SIG-M5 (cell line): ENCODE measurements around the gene ZMIZ1.

ENCODE experiments used
- DNase-seq: peaks from one replicate; lab custom pipeline; 2025; lab: John Stamatoyannopoulos, UW

ZMIZ1 gene

DNA sequence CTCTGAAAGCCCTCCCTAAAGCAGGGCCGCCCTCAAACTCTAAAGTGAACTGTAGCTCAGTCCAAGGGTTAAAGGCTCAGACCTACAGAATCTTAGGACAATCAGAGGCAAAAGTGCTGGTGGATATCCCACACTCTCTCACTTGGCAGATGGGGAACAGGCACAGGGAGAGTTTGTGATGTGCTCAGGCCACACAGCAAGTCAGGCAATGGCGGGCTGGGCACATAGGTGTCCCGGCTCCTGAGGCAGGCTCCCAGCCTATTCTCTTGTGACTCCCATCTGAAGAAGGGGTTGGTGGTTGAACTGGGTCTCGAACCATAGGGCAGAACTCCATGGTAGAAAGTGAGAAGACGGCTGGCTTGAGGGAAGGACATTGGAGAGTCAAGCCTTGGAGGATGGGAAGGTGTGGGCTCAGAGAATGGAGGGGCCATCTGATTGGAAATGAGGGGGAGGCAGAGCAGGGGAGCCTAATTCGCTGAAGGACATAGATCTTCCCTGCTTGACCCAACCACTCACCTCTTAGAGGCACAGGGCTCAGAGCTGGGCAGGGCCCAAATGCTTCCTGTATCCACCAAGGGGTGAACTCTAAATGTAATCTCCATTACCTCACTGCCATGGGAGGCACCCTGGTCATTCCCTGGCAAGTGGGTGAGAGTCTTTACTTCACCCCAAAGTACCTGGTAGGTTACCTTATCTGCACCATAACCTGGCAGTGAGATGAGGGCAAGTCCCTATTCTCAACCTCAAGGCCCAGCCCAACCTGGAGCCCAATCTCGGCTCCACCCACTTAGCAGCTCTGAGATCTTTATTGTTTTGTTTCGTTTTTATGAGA is 4.9 kb upstream of the ZMIZ1 start:
- no peak for DNase-seq

DNA sequence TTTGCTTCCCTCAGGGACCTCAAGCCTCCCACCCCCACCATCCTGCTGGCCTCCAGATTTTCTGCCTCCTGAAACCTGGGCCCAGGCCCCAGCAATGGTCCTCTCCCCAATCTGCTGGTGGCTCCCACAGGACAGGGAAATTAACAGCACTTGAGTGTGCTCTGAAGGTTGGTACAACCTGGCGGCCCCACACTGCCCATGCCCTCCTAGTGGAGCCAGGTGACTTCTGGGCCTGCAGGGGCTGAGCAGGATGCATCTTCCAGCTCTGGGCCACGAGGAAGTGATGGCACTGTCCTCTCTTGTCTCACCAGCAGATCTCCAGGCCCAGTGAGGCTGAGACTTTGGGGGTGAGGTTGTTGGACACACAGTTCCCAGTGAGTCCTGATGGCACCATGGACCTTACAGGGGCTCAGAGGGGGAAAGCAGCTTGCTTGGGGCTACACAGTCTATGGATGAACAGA is 3.6 kb upstream of the ZMIZ1 start:
- DNase-seq, result no peak

DNA sequence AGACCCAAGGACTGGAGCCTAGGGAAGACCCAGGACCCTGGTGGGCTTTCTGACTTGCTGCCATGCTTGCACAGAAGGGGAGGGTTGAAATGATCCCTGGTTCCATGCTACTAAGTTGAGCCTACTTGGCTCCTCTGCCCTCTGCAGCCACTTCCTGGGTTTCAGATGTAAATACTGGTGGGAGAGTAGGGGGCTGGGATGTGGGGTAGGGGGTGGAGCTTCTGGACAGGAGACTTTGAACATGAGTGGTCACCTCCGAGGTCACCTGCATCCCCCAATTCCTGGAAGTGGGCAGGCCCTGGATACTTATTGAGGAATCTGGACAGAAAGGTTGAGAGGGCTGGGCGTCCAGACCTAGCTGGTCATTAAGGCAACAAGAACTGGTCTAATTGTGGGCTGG is 2.9 kb upstream of the ZMIZ1 start:
- DNase-seq, result no peak

DNA sequence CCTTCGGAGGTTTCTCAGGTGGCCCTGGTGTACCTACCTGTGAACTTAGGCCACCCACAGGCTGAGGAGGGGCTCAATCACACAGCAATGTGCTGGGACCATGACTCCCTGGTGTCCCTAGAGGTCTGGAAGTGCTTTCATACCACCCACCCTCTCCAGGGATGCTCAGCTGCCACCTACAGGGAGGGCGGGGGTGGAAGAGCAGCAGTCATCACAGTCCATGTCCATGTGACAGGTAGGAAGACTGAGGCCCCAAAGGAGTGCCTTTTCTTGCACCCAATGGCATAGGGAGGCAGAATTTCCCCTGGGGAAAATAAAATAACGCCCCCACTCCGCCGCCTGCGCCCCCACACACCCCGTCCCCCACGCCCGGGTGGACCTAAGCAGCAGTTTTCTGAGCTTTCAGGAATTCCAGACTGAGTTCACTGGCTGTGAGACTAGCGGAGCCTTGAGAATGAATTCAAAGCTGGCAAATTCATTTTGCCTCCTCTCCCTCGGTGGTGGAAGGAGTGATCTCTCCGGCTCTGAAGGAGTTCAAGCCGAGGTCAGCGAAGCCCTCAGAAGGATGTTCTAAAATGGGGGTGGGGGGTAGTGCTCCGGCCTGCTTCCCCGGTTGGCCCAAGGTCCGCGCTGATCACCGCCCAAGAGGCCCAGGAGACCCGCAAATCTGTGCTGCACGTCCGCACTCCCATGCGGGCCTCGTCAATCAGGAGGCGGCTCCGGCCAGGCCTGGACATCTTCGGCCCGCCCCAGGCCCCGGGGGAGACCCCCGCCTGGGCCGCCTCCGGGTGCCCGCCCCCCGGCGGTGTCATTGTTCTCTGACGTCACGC is 2.1 kb upstream of the ZMIZ1 start:
- no peak for DNase-seq

DNA sequence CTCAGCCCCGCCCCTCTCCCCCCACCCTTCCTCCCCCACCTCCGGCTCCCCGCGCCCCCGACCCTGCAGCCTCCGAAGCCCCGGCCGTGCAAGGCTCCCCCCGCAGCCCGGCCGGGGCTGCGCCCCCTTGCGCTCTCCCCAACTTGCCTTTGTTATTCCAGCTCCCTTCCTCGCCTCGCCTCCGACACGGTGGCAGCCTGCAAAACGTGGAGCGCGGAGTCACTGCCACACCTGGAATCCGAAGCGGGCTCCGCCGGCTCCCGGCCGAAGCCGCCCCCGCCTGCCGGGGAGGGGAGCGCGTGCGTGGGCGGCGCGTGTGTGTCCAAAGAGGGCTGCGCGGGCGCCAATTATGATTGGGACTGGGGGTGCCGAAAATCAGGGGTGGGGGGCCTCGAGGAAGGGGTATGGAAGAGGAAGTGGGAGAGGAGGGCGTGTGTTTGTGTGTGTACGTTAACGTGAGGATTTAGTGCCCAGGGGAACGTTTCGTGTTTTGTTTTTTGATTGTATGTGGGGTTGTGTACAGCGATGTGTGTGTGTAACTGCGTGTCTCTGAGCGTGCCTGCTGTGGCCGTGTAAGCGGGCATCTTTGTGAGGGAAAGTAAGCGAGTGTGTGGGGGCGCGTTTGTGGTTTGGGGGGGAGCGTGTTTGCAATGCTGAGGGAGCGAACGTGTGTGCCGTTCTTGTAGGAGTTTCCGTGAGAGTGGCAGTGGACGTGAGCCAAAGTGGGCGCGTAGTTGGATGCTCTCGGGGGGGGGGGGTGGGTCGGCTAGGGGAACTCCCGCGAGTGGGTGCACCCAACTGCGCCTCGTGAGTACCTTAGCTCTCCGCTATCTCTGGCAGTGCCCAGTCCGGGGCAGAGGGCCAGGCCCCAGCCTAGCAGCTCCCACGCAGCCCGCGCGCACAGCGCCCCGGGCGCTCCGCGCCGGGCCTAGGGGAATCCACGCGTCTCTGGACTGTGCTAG is 1.2 kb upstream of the ZMIZ1 start:
- DNase-seq, result no peak

DNA sequence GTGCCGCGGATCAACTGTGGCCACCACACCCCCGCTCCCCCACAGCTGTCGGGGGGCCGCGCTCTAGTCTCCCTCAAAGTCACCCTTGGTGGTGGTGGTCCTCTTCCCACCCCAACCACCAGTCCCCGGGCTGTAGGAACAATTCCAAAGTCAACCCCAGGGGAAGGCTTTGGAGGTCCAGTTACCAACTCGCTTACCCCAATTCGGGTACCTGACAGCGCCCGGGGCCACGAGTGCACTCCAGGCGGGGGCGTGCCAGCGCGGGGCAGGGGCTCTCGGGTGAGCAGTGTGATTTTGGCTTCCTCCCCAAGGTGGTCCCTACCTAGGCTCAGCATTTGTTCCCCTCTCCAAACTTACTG is 584 bp upstream of the ZMIZ1 start:
- no peak for DNase-seq

DNA sequence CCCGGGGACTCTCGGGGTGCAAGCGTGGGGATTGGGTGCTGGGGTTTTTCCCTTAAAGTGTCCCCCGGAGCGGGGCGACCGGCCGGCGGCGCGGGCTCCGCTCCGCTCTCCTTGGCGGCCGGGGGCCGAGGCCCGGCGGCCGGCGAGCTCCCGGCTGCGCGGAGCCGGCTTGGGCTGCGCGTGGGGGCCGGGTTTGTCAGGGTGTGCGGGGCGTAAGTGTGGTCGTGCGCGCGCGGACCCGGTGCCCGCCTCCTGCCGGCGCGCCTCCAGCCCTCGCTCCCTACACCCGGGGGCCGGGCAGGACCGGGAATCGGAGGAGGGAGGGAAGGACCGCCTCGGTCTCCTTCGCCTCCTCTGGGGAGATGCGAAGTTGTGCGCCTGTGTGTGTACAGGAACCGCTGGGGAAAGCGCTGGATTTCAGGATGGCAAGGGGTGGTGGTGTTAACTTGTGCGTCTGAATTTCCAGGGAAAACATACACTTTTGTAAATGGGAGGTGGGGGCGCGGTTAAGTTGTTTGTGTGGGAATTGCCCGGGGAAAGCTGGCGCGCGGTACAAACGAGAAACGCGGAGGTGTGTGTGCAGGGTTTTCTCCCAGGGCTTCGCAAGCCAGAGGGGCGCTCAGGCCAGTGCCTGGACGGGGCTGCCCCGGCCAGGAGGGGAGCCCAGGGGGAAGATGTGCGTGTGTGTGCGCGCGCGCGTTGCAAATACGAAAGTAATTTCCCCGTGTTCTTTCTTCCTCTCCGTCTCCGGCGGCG is 737 bp downstream of the ZMIZ1 start:
- DNase-seq, result no peak

DNA sequence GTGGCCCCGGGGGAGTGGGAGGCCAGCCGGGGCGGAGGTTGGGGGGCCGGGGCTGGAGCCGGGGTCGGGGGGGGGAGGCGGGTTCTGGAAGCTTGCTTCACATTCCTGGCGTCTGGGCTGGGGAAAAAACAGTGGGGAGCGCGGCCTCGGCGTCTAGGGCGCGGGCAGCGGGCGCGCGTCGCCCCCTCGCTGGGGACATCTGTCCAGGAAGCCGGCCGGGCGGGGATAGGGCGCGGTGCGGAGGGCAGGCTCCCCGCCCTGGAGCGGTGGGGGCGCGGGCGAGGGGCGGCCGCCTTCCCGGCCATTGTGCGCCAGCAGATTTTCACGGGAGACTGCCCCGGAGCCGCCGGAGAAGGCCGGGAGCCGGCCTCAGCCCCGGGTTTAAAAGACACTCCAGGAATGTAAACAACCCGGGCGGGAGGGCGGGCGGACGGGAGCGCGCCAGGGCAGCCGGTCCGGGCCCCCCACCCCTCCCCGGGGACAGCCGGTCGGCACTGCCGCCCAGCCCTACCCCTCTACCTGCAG is 1.4 kb downstream of the ZMIZ1 start:
- no peak for DNase-seq

DNA sequence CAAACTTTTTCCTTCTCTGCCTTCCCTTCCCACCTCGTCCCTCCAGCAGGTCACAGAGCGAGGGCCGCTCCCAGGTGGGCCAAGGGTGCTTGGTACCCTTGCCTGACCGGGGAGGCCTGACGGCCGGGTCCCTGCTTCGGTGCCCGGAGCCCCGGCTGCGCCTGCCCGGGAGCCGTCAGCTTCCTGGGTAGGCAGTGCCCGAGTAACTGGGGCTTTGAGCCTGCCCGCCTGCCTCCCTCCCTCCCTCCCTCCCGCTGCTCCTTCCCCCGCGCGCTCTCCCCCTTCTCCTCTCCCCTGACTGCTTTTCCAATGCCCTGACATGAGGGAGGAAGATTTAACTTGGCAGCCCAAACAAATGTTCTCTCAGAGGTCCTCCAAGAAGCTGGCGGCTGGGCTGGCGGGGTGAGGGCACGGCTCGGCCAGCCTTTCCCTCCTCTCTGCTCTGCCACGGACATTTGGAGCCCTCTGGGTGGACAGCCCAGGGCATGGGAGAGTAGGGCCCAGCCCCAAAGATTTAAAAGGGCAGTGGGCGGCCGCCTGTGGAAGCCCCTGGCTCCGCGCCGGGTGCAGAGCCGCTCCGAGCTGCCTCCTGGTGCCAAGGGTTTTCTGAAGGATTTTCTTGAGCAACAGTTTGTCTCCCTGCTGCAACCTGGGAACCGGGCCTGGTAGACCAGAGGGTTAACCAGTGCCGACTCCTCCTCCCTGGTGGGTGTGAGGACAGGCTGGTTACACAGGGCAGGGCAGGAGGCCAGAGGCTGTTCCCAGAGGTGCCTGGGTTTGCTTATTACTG is 2.0 kb downstream of the ZMIZ1 start:
- no peak for DNase-seq

DNA sequence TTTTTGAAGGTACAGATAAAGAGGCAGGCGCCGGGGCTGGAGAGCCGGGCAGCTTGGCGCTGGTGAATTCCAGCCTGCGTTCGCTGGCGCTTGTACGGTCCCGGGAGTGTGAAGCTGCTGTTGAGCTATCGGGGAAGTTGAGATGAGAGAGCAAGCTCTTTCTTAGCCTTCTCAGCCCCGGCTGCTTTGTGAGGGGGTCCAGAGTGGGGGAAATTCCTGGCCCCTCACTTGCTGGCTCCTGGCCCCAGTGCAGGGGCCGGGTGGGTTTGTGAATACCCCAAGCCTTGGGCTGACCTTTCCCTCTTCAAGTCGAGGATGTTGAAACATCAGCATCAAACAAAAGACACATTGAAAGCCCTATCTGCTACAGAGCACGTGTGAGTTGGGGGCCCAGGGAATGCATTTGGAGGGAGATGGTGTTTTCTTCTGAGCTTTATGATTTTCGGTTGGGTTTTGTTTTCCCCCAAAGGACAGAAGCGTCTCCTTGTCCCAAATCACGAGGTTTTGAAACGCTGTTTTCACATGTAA is 2.7 kb downstream of the ZMIZ1 start:
- DNase-seq, result no peak

DNA sequence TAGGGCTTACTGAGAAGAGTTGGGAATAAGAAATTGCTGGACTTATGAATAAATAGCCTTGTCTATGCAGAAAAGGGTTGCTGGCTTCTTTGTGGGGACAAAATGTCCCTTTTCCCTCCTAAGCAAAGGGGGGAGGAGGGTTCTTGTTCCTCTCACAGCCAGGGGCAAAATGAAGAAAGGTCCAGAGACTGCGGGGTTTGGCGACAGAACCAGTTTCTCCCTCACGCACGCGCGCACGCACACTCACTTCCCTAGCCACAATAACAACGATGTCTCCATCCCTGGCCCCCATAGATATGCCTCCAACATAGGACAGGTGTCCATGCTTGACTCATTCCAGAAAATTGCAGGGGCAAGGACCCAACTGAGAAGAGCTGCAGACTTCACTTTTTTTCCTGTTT is 3.3 kb downstream of the ZMIZ1 start:
- DNase-seq, result no peak

DNA sequence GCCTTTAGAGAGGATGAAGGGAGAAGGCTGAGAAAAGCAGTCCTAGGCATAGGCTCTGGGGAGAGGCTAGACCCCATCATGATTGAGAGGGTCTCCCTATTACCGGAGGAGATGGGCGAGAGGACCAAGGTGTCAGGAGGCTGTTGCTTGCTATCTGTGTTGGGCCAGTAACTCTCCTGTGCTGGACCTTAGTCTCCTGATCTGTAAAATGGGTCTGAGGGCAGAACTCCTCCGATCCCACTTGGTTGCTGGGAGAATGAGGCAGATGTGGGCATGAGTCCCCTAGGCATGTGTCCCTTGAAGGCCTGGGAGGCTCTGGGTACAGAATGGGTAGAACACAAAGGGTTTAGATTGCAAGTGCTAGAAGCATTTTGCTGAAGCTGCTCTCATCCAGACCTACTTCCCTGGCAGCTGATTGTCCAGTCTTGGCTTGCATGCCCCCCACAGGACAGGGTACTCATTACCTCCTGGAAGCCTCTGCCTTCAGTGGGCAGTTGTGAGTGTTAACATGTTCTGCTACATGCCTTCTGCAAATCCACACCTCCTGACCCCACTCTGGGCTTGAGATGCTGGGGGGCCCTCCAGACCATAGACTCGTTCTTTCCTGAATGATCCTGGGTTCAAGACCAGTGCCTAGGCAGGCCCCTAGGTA is 4.4 kb downstream of the ZMIZ1 start:
- DNase-seq, result no peak

DNA sequence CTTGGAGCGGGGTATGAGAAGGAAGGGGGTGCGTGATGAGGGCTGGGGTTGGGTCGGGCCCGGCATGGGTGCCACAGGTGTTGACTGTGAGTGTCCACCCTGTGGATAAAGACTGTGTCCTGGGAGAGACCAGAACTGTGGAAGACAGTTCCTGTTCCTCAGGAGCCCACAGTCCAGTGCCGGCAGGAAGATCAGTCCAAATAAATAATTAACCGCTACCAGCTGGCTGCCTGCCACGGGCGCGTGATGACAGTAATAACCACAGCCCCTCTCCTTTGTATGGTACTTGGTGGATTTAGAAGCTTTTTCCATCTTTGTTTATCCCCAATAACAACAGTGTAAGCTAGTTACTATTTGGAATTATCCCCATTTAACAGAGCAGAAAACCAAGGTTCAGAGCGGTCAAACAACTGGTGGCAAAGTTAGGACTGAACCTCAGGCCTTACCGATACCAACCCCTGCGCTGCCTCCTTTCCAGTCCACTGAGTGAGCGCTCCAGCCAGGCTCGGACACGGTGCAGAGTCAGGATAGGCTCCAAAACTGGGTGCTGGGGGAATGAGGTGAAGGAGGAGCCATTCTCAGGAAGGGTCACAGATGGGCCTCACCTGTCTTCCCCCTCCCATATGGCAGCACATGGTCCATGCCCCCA is 5.1 kb downstream of the ZMIZ1 start:
- DNase-seq, result no peak

DNA sequence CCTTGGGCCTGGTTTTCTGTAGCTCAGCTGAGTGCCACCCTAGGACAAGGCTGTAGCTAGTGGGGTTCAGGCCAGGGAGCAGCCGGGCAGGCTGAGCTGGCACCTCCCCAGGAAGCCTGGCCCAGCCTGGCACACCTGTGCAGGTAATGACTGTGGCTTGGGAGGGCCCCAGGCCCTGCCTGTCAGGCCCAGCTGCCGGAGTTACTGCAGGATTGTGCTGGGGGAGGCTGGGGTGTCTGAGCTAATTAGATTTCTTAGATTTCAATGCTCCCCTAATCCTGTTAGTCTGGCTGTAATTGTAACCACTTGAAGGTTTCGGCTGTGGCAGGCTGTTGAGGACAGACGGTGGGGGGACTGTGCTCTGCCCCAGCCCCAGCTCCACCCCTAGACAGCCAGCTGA is 6.0 kb downstream of the ZMIZ1 start:
- no peak for DNase-seq

DNA sequence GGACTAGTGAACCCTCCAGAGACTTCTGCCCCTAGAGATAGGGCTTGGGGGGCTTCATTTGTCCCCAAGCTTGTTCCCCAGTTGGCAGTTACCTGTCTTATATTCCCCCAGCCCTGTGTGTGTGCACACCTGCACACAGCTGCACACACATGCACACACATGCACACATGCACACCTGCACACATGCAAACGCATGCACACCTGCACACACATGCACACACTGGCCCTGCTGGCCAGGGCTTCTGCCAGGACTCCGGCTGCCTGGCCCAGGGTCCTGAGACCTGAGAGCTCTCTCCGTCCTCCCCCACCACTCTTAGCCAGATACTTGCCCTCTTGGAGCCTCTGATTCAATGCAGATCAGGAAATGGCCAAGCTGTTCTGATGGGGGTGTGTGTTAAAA is 6.7 kb downstream of the ZMIZ1 start:
- DNase-seq, result no peak

DNA sequence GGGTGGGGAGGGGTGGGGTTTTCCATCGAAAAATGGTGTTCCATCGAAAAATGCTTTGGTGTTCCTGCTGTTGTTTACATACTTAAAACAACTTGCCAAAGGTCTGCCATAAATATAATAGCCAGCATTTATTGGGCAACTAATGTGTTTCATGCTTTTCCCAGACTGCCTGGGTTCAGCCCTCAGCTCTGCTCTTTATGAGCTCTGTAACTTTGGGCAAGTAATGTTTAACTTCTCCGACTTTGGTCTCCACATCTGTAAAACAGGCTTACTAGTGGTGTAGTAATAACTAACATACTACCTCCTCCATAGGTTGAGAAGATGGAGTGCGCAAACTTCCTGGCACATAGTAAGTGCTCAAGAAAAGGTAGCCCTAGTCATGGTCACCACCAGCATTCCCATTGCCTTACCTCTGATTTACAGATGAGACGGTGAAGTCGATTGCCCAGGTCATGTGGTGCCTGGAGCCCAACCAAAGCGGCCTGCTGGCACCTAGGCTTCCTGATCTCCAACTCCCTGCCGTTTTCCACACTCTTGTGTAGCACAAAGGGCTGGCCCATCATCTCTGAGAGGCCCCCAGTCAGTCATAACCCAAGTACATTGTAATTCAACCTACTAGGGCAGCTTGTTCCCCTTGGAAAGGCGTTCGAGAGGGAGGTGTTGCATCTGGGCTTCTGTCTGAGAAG is 8.9 kb downstream of the ZMIZ1 start:
- DNase-seq, result no peak

DNA sequence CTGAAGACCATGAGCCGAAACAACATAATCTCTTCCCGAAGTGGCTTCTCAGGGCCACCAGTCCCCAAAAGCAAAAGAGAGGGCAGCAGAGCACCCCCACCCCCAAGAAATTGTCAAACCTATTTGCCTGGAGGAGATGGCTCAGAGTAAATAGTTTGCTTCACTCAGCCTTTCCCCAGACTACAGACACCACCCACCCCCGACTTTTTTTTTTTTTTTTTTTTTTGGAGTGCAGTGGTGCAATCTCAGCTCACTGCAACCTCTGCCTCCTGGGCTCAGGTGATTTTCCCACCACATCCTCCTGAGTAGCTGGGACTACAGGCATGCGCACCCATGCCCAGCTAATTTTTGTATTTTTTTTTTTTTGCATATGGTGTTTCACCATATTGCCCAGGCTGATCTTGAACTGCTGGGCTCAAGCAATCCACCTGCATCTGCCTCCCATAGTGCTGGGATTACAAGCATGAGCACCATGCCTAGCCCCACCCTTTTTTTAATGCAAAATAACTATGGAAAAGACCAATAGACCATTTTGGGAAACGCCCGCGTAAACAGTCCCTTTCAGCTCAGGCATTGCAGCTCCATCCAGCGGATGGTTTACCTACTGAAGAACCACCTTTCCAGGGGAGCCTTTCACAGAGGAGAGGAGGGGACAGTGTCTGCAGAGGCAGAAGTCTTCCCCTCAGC is 9.7 kb downstream of the ZMIZ1 start:
- no peak for DNase-seq

DNA sequence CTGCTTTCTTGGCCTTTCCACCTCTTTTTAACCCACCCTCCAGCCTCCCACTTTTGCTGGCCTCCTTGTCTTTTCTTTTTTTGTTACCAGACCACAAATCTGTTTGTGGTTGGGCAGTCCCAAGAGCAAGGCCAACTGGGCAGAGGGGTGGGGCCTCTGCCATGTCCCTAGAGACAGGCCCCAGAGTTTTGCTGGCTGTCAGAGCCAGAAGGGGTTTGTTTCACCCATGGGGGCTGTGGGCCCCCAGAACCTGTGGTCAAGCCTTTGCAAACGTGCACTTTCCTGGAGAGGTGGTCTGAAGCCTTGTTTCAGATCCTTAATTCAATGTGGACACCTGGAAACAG is 10.3 kb downstream of the ZMIZ1 start:
- no peak for DNase-seq
